Activated CD4-positive, CD25-positive, alpha-beta regulatory T cell (primary cell): ENCODE results near the gene TEX101.
A peak's percentile ranks its signal among the peaks of the same experiment; 100 is the strongest.
"Not testable (repeated sequence)": the region's sequence is repeated elsewhere in the genome, so short reads cannot be mapped to it uniquely, and the experiment has no call there.

Experiments
- DNase-seq, 4 experiments: peaks; one replicate each; lab custom pipeline; 2025; lab: John Stamatoyannopoulos, UW

TEX101 gene

GRCh38 chr19:43420954-43421353, 6.3 kb downstream of the TEX101 start:
- DNase-seq: no peak

DNA sequence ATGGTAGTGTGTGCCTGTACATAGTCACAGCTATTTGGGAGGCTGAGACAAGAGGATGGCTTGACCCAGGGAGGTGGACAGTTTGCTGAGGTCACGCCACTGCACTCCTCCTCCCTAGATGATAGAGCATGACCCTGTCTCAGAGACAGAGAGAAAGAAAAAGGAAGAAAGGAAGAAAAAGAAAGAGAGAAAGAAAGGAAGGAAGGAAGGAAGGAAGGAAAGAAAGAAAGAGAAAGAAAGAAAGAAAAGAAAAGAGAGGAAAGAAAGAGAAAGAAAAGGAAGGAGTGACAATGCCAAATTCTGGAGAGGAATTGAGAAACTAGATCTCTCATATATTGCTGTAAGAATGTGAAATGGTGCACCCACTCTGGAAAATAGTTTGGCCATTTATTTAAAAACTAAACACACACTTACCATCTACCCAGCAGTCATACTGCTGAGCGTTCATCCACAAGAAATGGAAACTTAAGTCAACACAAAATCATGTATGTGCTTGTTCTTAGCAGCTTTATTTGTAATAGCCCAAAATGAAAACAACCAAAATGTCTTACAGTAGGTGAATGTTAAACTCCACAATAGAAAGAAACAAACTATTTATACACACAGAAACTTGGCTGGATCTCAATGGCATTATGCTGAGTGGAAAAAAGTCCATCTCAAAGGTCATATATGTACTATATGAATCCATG, 7.5 kb downstream of the TEX101 start:
- DNase-seq: no peak

DNA sequence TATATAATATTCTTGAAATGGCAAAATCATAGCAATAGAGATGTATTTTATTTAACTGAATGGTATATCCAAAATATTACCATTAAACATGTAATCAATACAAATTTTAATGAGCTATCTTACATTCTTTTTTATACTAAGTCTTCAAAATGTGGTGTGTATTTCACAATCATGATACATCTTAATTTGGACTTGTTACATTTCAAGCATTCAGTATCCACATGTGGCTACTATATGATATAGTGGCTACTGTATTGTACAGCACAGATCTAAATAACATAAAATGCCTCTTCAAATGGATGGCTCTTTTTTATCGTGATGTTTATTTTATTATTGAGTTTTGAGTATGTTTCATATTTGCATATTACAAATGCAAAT, 8.0 kb downstream of the TEX101 start:
- no peak for DNase-seq

DNA sequence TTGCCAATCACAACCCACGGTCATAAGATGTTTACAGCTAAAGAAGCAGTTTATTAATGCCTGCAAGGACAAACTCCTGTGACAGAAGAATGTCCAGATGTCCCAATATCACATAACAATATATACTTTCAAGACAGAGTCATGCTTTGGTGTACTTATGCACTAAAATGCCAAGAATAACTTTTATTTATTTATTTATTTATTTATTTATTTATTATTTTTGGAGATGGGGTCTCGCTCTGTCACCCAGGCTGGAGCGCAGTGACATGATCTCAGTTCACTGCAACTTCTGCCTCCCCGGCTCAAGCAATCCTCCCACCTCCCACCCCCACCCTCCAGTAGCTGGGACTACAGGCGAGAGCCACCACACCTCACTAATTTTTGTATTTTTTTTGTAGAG, 9.1 kb downstream of the TEX101 start:
- no peak for DNase-seq

GRCh38 chr19:43425567-43426392, 11.1 kb downstream of the TEX101 start:
- DNase-seq: no peak

DNA sequence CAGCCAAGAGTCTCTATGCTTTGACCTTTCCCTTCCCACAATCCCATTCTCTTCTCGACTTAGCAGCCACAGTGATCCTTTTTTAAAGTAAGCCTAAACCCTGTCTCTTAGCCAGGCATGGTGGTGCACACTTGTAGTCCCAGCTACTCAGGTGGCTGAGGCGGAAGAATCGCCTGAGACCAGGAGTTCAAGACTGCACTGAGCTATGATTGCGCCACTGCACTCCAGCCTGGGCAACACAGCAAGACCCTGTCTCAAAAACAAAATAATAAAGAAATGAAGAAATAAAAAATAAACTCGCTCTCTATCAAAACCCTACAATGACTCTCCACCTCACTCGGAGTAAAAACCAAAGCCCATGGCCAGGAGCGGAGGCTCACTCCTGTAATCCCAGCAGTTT, 14.7 kb downstream of the TEX101 start:
- DNase-seq: no peak

- DNase-seq: no peak
These were observed 15.5 kb downstream of the TEX101 start for GRCh38 chr19:43430142-43430710.

GRCh38 chr19:43430976-43431375, 16.3 kb downstream of the TEX101 start:
- DNase-seq: no peak

GRCh38 chr19:43433358-43433673, 18.6 kb downstream of the TEX101 start:
- DNase-seq: no peak

DNA sequence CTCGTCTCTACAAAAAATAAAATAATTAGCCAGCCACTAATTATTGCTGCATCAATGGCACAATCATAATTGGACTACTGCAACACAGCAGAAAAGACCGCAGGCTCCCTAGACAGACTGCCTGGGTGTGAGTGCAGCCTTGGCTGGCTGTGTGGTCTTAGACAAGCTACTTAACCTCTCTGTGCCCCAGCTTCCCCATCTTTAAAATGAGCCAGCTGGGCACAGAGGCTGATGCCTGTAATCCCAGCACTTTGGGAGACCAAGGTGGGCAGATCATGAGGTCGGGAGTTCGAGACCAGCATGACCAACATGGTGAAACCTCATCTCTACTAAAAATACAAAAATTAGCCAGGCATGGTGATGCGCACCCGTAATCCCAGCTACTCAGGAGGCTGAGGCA, 19.0 kb downstream of the TEX101 start:
- no peak for DNase-seq

- DNase-seq: no peak
These were observed 21.1 kb downstream of the TEX101 start for GRCh38 chr19:43435775-43436174.

- DNase-seq: not testable (repeated sequence)
These were observed 22.6 kb downstream of the TEX101 start for GRCh38 chr19:43437284-43437683.

- no peak for DNase-seq
These were observed 23.0 kb downstream of the TEX101 start for GRCh38 chr19:43437712-43438111.

- no peak for DNase-seq
These were observed 23.8 kb downstream of the TEX101 start for GRCh38 chr19:43438291-43439031.

- DNase-seq: peak in 2 of 4 experiments; percentile 14 to 40
These were observed 24.5 kb downstream of the TEX101 start for GRCh38 chr19:43439032-43439708.

- no peak for DNase-seq
These were observed 25.0 kb downstream of the TEX101 start for GRCh38 chr19:43439709-43440063.

DNA sequence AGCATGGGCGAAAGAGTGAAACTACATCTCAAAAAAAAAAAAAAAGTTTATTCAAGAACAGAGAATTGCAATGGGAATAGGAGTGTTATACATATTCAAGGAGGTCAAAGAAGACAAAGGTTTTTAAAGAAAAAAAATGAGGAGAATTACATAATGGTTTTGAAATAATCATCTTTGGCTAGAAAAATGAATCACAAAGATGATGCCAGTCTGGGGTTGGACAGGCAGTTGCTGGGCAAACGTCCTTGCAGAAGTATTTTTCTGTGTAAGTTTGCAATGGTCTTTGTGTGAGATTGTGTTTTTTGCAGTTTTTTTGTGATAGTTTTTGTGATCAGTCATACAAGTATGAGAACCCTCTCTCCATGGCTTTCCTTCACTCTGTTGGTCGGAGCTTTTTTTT, 27.0 kb downstream of the TEX101 start:
- DNase-seq: no peak

DNA sequence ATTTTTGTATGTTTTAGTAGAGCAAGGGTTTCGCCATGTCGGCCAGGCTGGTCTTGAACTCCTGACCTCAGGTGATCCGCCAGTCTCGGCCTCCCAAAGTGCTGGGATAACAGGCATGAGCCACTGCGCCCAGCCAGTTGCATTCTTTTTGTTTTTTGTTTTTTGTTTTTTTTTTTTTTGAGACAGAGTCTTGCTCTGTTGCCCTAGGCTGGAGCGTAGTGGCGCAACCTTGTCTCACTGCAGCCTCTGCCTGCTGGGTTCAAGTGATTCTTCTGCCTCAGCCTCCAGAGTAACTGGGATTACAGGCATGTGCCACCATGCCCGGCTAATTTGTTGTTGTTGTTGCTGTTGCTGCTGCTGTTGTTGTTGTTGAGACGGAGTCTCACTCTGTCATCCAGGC, 29.4 kb downstream of the TEX101 start:
- not testable (repeated sequence) for DNase-seq

GRCh38 chr19:43444531-43445287, 30.0 kb downstream of the TEX101 start:
- DNase-seq: no peak

GRCh38 chr19:43445426-43445825, 30.7 kb downstream of the TEX101 start:
- DNase-seq: no peak

GRCh38 chr19:43446746-43447489, 32.2 kb downstream of the TEX101 start:
- peak; percentile 59 to 74 (median 67) for DNase-seq
